ENCODE measurements around the gene SYDE1.

GRCh38 chr19:15125232-15126067, 18.2 kb downstream of the SYDE1 start:
- TF ChIP-seq POLR2A (IDR thresholded peaks at IDR 0.05): peak; percentile 17 to 64
- TF ChIP-seq CTCF (IDR thresholded peaks at IDR 0.05): peak in 2 of 4 experiments; percentile 23 to 49

Data from uterus (tissue), 2 donors.